Aorta (tissue), 5 donors: ENCODE data around the gene AQP7. TPM values are rescaled to one million over a fixed set of nuclear protein-coding genes. Genes with fewer than 3 reads are reported as not detected.
A peak's percentile ranks its signal among the peaks of the same experiment; 100 is the strongest.
"Not testable (repeated sequence)": the region's sequence is repeated elsewhere in the genome, so short reads cannot be mapped to it uniquely, and the experiment has no call there.

Source experiments
- ATAC-seq: fragments of 200-7000 bp; cut with Tn5 transposase; one replicate; pipeline ENCODE4 v1.9.1; 2022; ENCODE audit warnings: moderate library complexity; ENCODE audit not compliant: low FRiP score
- DNase-seq, 2 donors: peaks; one replicate each; pipeline ENCODE4 v3.0.0-alpha.2; 2020
- H3K27ac ChIP-seq, 2 donors: one replicate each; pipeline ENCODE4 v1.5.1; 2013; ENCODE audit warnings: low read length in 2 of 2, mild to moderate bottlenecking in 2 of 2, moderate library complexity in 2 of 2, control low read depth in 1 of 2, inconsistent platforms in 1 of 2, low read depth in 1 of 2
- H3K27me3 ChIP-seq, 2 donors: one replicate each; pipeline ENCODE4 v1.6.1; 2013; ENCODE audit warnings: control low read depth in 1 of 2, low read length in 1 of 2, mild to moderate bottlenecking in 1 of 2, moderate library complexity in 1 of 2; ENCODE audit not compliant: insufficient read depth in 2 of 2, control insufficient read depth in 1 of 2
- H3K36me3 ChIP-seq, 2 donors: one replicate each; pipeline ENCODE4 v1.6.1; 2013; ENCODE audit warnings: control low read depth in 1 of 2, low read length in 1 of 2, mild to moderate bottlenecking in 1 of 2; ENCODE audit not compliant: insufficient read depth in 2 of 2, control insufficient read depth in 1 of 2
- H3K4me1 ChIP-seq, 2 donors: one replicate each; pipeline ENCODE4 v1.6.1; 2013; ENCODE audit warnings: low read length in 2 of 2, control low read depth in 1 of 2, mild to moderate bottlenecking in 1 of 2, moderate library complexity in 1 of 2; ENCODE audit not compliant: insufficient read depth in 2 of 2, control insufficient read depth in 1 of 2
- H3K4me3 ChIP-seq, 2 donors: one replicate each; pipeline ENCODE4 v1.5.1; 2013; ENCODE audit warnings: low read length in 2 of 2, control low read depth in 1 of 2, mild to moderate bottlenecking in 1 of 2
- H3K9me3 ChIP-seq: one replicate; pipeline ENCODE4 v1.6.1; 2013; ENCODE audit warnings: mild to moderate bottlenecking, low read length; ENCODE audit not compliant: control insufficient read depth
- WGBS, 2 donors: extraction: QIAGEN DNeasy Blood & Tissue Kit; methylation state at CpG; one replicate each; pipeline ENCODE4 v1.1.7; 2013; 5-methylcytosine and 5-hydroxymethylcytosine counted together
- intact Hi-C, 2 donors: fragments of 100-400 bp; cut with DNase I; formaldehyde crosslinking; loops; one replicate each; pipeline versions ENCODE4 v1.14.2 to v1.15.0; 2022
- polyA plus RNA-seq, 2 donors: library from polyadenylated mRNA; stranded (reverse); fragments of 200-250 nt; gene quantifications; one replicate each; pipeline ENCODE4 v1.2.3, GENCODE V29; 2013
- total RNA-seq, 2 donors: library from RNA; stranded (reverse); fragmentation: NEBNext Ultra II Directional; extraction: Animal tissue kit (Norgen Biotek cat#: 25700); gene quantifications; one replicate each; pipeline ENCODE4 v1.2.1, GENCODE V29; 2021
- donor health status: healthy with polysubstance abuse.
- donor health status: Bipolar disorder and iron deficiency.
- donor health status: DM: no; HTN: no; CAD: no.
- donor health status: DM: no; HTN: no; CAD: no.
- donor health status: DM: yes; HTN: yes; CAD: no.

Gene AQP7
- total and polyA plus RNA-seq, 4 donors = 1.4 to 12.0 (median 5.9) TPM

DNA sequence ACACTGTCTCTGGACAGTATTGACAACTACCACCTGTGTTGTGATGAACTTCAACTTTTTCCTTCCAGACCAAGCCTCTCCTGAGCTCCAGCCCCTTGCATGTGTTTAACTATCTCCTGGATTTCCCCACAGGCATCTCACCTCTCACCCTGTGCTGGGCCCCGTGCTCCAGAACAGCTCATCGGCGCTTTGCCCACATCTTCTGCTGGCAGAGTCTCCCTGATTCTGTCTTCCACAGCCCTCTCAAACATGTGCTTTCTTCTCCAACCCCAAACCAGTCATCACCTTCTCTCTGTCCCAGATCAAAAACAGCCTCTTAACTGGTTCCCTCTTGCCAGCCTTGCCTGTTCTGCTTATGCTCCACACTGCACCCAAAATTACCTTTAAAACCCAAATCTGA is 8.4 kb downstream of the AQP7 start:
- H3K4me3 ChIP-seq, H3K9me3 ChIP-seq, ATAC-seq, H3K27me3 ChIP-seq, DNase-seq, intact Hi-C loops, H3K27ac ChIP-seq, H3K36me3 ChIP-seq, H3K4me1 ChIP-seq: not testable (repeated sequence)
- 78 to 93% methylated on average over 3 of the region's 3 CpGs for WGBS, 2 donors

DNA sequence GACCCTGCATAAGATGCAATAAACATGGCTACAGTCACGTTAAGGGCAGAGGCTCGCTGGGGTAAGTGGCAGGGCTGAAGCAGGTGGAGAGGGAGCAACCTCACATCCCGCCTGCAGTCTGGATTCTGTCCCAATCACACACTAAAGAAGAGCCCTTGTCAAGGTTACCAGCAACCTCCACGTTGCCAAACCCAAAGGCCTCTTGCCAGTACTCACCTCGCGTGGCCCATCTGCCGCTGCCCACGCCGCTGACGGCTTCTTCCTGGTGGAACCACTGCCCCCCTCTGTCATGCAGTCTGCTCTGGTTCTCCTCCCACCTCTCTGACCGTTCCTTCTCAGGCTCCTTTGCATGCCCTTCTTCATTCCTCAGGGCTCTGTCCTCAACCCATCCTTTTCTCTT is 8.8 kb downstream of the AQP7 start:
- Histone ChIP-seq H3K27me3 (no peaks in the 10 kb centered on the region), H3K4me3 (no peak overlapping the region), H3K4me1 (no peaks in the 10 kb centered on the region), H3K36me3 (no peaks in the 10 kb centered on the region), H3K9me3 (no peaks in the 10 kb centered on the region), H3K27ac (no peak overlapping the region)
- 81 to 87% methylated on average over 11 of the region's 11 CpGs for WGBS, 2 donors
- no peak for DNase-seq
- ATAC-seq = no peak
- intact Hi-C loops = no loop called here

GRCh38 chr9:33392591-33393021 is 9.8 kb downstream of the AQP7 start:
- DNase-seq, H3K4me3 ChIP-seq, H3K36me3 ChIP-seq, H3K27ac ChIP-seq, H3K27me3 ChIP-seq, ATAC-seq, intact Hi-C loops, H3K9me3 ChIP-seq, H3K4me1 ChIP-seq: not testable (repeated sequence)
- WGBS, 2 donors = 53% methylated on average over 7 of the region's 7 CpGs

GRCh38 chr9:33391111-33391771 is 11.1 kb downstream of the AQP7 start:
- H3K27me3 ChIP-seq, intact Hi-C loops, H3K4me1 ChIP-seq, H3K36me3 ChIP-seq, ATAC-seq, H3K9me3 ChIP-seq, H3K4me3 ChIP-seq: not testable (repeated sequence)
- H3K27ac ChIP-seq = peak overlapping the region in 1 of 2 donors; percentile 77
- DNase-seq = peak; percentile 86 to 87
- WGBS, 2 donors = 2% methylated on average over 8 to 9 of the region's 9 CpGs

DNA sequence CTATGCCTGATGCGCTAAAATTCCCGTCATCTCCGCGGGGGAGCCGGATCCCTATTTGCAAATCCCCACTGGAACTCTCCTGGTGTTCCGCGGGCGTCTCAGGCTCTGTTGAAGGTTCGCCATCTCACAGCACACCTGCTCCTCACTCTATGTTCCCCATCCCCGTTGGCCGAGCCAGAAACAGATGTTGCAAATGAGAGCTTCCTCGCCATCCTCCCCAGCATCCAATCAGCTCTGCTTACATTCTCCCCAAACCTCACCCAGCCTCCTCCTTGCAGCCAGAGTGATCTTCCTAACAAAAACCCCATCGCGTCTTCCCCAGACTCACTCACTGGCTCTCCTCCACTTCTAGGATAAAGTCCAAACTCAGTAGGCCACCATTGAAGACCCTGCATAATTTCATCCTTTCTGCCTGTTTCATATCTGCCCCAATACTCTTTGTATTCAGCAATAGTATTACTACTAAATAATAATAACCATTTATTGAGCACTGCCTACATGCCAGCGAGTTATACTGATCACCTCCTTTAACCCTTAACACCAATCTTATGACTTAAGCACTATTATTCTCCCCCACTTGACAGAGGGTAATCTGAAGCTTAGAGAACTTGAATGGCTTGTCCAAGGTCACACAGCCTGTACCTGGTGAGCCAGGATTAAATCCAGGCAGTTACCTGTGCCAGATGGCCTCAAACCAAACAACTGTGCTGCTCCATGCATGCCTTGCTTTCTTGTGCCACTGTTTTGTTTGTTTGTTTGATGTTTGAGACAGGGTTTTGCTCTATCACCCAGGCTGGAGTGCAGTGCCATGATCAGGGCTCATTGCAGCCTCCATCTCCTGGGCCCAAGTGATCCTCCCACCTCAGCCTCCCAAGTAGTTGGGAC is 14.0 kb downstream of the AQP7 start:
- no peak for DNase-seq
- Histone ChIP-seq H3K9me3 (no peaks in the 10 kb centered on the region), H3K27ac (no peak overlapping the region), H3K4me1 (no peaks in the 10 kb centered on the region), H3K27me3 (no peaks in the 10 kb centered on the region), H3K36me3 (no peaks in the 10 kb centered on the region), H3K4me3 (no peak overlapping the region)
- 86 to 87% methylated on average over 15 of the region's 15 CpGs for WGBS, 2 donors
- intact Hi-C loops = no loop called here
- ATAC-seq = no peak

DNA sequence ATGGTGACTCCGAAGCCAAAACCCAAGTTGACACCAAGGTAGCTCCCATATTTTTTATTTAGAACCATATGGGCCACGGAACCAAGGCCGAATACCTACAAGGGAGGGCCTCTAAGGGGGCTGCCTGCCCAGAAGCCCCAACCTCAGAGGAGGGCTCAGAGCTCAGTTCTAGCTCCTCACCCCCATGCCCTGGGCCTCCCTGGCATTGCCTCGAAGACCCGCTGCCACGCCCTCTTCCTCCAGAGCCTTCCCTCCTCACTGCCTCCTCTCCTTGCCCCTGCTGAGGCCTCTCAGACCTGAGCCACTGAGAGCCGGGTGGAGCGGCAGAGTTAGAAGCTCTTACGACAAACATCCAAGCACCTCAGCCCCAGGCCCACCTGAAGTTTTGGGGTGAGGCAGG is 15.4 kb downstream of the AQP7 start:
- H3K9me3 ChIP-seq, intact Hi-C loops, H3K27ac ChIP-seq, ATAC-seq, H3K36me3 ChIP-seq, H3K27me3 ChIP-seq, H3K4me3 ChIP-seq, H3K4me1 ChIP-seq: not testable (repeated sequence)
- WGBS, 2 donors = 87 to 93% methylated on average over 9 of the region's 9 CpGs
- peak in 1 of 2 donors; percentile 51 for DNase-seq

- H3K4me1 ChIP-seq, H3K36me3 ChIP-seq, H3K9me3 ChIP-seq, H3K4me3 ChIP-seq, intact Hi-C loops, ATAC-seq, H3K27me3 ChIP-seq, H3K27ac ChIP-seq: not testable (repeated sequence)
- 91 to 96% methylated on average over 5 to 14 of the region's 14 CpGs for WGBS, 2 donors
- DNase-seq = peak in 1 of 2 donors; percentile 32
Observed at GRCh38 chr9:33386641-33386996, 15.7 kb downstream of the AQP7 start.

- H3K27ac ChIP-seq, H3K27me3 ChIP-seq, H3K9me3 ChIP-seq, ATAC-seq, H3K36me3 ChIP-seq, H3K4me1 ChIP-seq, H3K4me3 ChIP-seq, intact Hi-C loops: not testable (repeated sequence)
- peak in 1 of 2 donors; percentile 70 for DNase-seq
- 92 to 94% methylated on average over 22 to 23 of the region's 23 CpGs for WGBS, 2 donors
Observed at GRCh38 chr9:33385979-33386640, 16.3 kb downstream of the AQP7 start.
